NCI-H226 (cell line): Measurements from ENCODE around the gene AMH.

Source experiments
- DNase-seq: peaks from one replicate; pipeline ENCODE4 v3.0.0-alpha.2; 2015

AMH gene

DNA sequence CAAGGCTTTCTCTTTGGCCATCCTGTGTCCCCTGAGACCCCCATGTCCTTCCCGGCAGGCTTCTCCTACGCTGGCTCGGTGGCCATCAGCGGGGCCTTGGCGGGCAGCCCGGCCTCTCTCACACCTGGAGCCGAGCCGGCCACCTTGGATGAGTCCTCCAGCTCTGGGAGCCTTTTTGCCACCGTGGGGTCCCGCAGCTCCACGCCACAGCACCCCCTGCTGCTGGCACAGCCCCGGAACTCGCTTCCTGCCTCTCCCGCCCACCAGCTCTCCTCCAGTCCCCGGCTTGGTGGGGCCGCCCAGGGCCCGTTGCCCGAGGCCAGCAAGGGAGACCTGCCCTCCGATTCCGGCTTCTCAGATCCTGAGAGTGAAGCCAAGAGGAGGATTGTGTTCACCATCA is 27.2 kb upstream of the AMH start:
- no peak for DNase-seq

DNA sequence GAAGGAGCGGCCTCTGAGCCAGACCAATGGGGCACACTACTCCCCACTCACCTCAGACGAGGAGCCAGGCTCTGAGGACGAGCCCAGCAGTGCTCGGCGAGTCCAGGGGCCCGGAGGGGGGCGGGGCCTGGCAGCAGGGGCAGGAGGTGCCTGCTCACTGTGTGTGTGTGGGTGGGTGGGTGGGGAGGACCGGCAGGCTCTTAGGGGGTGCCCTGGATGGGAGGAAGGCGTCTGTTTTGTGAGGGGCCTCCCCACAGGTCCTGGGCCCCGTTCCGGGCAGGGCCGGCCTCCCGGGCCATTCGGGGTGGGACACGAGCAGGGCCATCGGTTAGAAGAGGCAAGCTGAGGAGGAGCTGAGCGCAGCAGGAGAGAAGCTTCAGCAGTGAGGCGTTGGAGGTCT is 25.7 kb upstream of the AMH start:
- no peak for DNase-seq

DNA sequence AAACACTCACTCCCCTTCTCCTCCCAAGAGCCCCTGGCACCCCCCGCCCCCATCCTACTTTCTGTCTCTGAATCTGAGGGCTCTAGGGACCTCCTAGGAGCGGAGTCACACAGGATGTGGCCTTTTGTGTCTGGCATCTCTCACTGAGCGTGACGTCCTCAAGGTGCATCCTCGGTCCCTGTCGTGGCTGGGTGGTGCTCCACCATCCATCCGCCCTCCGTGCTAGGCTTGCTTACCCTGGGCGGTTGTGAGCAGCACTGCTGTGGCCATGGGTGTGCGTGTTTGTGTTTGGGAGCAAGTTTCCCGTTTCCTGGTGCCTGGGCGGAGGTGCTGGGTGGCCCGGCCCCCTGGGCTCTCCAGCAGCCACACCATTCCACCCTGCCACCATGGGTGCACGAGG is 25.2 kb upstream of the AMH start:
- no peak for DNase-seq

DNA sequence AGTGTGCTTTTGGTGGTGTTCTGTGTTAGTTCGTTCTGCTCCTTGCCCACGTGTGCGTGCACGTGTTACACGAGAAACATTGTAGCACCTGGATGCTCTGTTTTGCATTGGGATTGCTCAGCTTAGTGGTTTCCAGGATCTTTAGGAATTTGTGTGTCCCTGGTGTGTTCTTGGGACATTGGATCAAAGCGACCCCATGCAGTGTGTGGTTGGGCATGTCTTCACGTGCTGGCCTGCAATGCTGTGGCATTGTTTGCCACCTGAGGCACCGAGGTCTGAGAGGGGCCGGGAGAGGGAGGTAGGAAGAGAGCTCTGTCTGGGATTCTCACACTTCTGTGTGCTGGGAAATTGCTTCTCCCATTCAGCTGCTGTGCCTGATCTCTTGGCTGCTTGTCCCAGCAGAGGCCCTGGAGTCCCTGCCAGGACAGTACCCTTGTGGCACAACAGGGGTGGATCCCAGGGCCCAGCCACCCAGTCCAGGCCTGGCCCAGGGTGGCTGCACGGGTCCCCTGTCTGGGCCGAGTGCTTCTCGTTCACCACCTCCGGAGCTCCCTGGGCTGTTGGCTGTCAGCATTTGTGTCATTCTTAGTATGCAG is 24.3 kb upstream of the AMH start:
- DNase-seq, result no peak

DNA sequence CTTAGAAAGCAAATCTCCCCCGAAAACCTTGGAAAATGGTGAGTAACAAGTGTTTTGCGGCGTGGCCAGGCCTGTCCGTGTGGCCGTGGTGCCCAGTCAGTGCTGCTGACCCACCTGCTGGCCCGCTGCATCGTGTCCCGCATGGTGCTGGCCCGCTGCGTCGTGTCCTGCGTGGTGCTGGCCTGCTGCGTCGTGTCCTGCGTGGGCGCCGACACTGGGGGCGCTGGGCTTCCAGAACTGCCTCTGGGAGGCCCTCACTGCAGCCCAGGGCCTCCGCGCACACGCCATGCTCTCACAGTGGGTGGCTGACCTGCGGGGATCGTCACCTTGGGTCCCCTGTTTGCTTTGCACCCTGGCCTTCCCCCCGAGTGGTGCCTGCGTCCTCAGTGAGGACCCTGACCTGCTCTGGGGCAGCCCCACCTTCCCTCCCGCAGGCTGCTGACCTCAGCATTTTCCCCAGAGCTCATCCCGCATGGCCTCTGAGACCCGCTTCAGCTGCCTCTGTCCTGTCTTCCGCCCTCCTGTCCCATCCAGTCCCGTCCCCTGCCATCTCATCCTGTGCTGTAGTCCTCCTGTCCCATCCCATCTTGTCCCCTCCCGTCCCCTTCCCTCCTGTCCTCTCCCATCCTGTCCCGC is 23.6 kb upstream of the AMH start:
- DNase-seq, result no peak

DNA sequence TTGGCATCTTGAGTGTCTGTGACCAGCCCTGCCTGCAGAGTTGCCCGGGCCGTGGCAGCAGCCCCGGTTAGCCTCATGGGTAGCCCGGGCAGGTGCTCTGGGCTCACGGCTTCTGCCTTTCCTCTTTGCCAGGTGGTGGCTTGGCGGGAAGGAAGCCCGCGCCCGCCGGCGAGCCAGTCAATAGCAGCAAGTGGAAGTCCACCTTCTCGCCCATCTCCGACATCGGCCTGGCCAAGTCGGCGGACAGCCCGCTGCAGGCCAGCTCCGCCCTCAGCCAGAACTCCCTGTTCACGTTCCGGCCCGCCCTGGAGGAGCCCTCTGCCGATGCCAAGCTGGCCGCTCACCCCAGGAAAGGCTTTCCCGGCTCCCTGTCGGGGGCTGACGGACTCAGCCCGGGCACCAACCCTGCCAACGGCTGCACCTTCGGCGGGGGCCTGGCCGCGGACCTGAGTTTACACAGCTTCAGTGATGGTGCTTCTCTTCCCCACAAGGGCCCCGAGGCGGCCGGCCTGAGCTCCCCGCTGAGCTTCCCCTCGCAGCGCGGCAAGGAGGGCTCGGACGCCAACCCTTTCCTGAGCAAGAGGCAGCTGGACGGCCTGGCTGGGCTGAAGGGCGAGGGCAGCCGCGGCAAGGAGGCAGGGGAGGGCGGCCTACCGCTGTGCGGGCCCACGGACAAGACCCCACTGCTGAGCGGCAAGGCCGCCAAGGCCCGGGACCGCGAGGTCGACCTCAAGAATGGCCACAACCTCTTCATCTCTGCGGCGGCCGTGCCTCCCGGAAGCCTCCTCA is 22.9 kb upstream of the AMH start:
- no peak for DNase-seq

DNA sequence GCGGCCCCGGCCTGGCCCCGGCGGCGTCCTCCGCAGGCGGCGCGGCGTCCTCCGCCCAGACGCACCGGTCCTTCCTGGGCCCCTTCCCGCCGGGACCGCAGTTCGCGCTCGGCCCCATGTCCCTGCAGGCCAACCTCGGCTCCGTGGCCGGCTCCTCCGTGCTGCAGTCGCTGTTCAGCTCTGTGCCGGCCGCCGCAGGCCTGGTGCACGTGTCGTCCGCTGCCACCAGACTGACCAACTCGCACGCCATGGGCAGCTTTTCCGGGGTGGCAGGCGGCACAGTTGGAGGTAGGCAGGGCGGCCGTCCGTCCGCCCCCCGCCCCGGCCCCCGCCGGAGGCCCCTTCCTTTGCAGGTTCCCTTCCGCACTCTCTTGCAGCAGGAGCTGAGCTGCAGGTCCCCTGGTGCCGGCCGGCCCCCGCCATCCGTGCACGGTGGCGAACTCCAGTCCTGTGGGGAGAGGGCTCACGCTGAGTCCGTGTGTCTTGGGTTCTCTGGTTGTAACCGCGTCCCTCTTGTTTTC is 22.2 kb upstream of the AMH start:
- no peak for DNase-seq

DNA sequence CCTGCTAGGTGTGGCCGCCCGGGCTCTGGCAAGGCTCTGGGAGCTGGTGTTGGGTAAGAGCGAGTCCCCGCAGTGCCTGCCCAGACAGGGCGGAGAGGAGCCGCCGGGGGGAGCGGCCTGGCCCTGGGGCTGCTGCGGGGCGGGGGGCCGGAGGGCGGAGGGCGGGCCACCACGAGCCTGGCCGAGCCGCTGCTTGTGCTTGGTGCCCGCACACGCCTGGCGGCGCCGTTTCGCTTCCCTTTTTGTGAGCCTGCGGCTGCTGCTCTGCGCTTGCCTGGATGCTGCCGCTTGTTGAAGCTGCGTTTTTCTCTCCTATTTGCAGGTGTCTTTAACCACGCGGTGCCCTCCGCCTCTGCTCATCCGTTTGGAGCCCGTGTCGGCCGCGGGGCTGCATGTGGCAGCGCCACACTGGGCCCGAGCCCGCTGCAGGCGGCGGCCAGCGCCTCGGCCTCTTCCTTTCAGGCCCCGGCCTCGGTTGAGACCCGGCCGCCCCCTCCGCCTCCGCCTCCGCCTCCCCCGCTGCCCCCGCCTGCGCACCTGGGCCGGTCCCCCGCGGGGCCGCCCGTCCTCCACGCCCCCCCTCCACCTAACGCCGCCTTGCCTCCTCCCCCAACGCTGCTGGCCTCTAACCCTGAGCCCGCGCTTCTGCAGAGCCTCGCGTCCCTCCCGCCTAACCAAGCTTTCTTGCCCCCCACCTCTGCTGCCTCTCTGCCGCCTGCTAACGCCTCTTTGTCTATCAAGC is 21.5 kb upstream of the AMH start:
- no peak for DNase-seq

DNA sequence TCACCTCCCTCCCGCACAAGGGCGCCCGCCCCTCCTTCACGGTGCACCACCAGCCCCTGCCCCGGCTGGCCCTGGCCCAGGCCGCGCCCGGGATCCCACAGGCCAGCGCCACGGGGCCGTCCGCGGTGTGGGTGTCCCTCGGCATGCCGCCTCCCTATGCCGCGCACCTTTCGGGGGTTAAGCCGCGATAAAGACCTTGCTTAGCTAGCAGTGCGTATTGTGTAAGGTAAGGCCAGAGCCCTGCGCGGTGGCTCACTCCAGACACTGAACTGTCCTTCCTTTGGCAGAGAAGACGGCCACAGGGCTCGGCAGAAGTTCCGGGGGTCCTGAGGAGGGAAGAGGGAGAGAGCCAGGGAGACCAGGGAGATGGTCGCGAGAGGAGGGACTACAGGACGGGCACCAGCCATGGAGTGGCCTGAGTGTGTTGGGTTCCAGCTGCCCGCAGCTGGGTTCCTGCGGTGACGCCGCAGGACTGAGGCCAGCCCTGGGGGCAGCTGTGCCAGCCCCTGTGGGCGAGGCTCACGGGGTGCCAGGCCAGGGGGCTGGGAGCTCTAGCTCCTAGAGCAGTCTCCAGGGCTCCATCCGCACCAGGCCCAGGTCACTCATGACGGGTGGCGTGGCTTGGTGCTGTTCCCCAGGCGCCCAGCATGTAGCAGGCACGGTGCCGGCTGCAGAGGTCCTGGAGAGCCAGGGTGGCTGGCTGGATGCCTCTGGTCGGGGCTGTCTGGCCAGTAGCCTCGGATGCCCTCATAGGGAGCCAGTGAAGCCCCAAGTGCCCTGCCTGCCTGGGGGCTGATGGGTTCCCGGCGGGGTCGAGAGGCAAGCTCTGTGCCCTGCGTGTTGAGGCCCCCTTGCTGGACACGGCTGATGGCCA is 20.7 kb upstream of the AMH start:
- DNase-seq, result no peak

DNA sequence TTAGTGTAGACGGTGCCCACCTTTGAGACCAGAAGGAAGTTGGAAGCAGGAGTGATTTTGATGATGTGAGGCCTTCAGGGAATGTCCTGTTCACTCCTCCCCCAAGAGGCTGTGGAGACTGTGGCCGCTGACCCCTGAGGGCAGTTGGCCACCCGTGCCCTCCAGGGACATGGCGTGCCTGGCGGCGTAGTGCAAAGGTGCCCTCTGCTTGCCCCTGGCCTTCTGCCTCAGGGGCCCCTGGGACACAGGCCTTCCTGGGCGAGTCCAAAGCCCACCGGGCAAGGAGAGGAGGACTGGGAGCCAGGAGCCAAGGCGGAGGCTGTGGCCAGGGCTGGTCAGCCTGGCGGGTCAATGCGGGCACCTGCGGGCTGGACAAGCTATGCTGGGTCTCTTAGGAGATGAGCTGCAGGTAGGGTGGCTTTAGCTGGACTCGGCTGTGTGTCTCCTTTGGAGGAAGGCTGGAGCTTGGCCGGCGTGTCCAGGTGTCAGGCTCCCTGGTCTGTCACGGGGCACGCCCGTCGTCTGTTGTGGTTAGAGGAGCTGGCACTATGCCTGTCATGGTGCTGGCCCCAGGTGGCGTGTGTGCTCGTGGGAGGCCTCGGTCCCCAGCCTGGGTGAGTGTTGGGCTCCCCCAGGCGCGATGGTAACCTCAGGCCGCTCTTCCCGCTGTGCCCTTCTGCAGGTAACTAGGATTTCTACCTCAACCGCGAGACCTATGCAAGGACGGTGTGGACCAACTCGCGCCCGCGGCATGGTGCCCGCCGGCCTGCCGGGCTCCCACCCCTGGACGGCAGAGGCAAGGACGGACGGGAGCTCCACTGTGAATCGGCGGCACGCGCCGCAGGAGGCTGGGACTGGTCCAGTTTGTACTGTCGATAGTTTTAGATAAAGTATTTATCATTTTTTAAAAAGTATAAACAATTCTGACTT is 19.8 kb upstream of the AMH start:
- DNase-seq, result no peak

DNA sequence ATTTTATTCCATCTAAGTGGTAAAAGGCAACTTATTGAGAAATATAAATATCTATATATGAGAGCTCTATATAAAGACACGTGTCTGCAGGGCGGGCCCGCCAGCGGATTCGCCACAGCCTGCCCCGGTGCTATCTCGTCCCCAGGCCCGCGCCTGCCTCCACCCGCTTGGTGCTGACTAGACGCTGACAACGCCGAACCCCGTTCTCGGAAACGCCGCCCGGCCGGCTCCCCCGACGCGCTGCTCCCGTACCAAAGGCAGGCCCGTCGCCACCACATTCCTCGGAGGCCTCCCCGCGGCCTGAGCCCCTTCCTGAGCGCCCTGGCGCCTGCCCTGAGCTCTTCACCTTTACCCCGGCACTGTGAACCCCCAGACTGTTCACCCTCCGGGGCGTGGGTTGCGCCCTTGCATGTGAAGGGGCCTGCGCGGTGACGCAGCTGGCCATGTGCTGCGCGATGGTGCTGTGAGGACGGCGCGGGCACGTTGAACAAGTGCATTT is 19.0 kb upstream of the AMH start:
- DNase-seq, result no peak

DNA sequence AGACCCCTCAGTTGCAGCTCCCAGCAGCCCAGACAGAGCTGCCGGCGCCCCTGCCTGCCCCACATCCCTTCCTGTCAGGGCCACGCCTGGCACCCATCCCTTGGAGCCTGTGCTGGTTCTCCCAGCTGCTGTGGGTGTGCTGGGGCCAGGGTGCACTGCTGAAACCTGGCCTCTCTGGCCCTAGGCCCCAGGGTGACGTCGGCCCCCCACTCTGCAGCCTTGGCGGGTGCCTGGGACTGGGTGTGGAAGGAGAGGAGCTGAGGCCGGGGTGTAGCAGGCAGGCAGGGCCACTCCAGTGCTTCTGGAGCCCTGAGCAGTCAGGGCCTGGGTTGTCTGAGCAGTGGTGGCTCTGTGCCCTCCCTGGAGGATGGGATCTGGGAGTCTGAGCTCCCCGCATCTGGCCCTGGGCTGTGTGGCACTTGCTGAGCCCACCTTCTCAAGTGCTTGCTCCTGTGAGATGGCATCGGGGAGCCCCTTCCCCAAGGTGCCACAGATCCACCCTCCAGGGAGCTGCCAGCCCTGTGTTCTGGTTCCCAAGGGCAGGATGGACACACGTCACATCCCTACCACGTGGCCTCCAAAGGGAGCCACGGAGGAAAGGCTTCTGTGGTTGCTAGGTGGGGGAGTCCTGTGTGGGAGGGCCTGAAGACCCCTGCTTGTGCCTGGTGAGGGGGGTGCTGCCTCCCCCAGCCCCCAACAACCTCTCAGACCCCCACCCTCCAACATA is 18.2 kb upstream of the AMH start:
- no peak for DNase-seq

DNA sequence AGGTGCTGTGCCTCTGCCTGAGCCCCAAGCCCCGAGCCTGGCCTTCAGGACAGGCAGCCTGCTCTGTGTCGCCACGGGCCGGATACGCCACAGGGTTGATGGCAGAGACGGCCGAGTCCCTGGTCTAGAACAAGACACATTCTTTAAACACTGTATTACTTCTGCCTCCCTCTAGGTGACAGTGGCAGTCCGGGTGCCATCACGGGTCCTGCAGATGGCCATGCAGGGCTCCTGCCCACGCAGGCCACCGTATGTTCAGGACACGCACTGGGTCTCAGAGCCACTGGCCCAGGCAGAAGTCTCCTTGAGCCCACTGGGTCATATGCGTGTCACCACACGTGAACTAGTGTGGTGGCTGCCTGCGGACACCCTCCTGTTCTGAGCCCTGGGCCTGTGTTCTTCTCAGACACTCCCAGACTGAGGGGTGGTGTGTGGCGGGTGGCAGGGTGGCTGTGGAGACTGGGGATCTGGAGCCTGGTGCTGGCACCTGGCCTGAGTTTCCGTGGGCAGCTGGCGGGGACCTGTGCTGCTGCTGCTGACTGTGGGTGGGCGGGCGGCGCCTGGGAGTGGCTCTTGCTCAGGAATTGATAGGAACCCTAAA is 17.4 kb upstream of the AMH start:
- no peak for DNase-seq

DNA sequence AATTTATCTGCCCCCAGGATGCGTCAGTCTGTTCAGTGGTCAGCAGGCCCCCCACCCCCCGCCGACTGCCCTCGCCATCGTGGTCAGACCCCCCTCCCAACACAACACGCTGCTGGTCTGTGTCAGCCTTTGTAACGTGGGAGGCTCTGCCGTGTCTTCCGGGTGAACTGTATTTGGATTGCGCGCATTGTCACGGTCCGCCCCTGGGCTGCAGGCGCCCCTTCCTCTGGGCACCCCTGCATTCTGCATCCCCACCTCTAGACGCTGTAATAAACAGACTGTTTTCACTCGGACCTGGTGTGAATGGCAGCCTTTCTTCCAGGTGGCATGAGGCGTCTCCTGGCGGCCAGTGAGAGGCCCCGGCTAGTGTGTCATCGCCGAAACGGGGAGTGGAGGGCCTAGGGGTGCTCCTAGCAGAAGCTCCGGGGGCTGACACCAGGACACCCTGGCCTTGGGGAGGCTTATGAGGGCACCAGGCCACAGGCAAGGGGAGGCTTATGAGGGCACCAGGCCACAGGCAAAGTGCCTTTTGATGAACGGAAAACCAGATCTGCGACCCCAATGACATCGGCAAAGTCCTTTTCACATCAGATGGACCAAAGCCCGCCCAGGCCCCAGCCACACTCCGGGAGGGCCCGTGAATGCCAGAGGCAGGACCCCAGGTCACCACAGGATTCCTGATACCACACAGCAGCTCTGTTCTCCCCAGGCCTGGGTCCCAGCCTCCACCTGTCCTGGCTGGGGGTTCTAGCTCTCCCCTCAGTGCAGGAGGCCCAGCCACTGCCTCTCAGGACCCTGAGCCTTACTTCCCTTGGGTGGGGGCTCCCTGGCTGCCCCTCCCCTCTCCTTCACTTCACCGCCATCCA is 16.6 kb upstream of the AMH start:
- no peak for DNase-seq

DNA sequence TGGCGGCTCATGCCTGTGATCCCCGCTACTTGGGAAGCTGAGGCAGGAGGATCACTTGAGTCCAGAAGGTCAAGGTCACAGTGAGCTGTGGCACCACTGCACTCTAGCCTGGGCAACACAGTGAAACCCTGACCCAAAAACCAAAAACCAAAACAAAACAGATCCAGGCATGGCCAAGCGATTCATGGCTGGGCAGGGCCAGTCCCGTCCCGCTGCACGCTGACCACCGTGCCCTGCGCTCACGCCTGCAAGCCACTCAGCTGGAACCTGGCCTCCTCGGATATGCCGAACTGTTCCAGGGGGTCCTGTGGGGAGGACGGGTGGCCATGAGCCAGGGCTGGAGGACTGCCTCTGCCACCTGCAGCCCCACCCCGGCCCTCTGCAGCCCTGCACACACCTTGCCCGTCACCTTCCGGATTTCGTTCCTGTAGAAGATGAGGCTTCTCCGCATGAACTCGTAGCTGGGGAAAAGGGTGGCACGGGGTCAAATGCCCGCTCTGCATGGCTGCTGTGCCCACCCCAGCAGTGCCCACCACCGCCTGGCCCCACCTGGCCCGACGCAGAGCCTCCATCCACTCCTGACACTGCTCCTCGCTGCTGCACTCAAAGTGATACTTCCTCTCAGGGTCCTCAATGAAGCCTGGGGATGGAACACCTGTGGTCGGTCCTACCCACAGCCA is 15.4 kb upstream of the AMH start:
- no peak for DNase-seq

DNA sequence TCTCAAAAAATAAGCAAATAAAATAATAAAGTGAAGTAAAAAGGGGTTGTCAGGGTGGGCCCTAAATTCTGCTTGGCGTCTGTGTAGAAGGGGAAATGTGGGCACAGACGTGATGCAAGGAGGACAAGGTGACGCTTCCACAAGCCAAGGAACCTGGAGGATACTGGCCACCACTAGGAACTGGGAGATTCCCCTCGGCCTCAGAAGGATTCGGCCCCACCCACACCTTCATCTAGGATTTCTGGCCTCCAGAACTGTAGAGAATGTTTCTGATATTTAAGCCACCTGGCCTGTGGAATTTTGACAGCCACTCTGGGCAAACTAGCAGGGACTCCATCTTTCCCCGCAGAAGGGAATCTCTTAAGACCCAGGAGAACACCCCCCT is 14.1 kb upstream of the AMH start:
- no peak for DNase-seq

DNA sequence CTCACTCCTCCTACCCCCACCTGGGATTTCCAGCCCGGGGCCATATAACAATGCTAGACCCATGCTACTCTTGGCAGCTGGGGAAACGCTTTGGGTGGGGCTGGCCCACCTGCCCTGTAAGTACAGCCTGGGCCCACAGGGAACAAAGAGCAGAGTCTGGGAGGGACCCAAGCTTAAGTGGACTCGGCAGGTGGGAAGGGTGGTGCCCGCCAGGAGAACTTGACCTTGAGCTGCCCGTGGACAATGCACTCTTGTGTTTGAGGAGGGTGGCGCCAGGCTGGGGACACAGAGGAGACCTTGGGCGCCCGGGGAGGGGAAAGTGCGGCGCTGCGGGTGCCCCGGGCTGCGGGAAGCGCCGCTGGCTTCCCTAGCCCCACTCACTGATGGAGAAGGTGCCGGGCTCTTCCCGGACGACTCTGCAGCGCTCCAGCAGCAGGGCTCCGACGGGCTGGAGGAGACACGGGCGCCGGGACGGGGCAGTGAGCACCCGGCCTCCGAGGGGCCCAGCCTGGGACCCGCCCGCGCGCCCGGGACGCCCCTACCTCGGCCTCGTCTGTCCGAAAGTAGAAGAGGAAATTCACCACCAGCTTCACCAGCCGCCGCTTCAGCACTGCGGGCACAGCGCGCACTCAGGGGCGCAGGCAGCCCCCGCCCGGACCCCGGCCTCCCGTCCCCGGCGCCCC is 13.6 kb upstream of the AMH start:
- no peak for DNase-seq

DNA sequence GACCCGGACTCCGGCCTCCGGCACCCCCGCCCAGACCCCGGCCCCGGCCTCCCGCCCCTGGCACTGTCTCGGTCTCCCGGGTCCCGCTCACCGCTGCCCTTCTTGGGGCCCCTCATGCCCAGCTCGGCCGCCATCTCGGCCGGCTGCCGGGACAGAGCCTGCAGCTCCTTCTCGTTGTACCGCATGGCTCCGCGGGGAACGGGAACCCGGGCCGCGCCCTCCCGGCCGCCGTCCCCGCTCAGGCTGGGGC is 13.1 kb upstream of the AMH start:
- DNase-seq, result no peak
